ENCODE data around the gene GRP.

GRP gene

DNA sequence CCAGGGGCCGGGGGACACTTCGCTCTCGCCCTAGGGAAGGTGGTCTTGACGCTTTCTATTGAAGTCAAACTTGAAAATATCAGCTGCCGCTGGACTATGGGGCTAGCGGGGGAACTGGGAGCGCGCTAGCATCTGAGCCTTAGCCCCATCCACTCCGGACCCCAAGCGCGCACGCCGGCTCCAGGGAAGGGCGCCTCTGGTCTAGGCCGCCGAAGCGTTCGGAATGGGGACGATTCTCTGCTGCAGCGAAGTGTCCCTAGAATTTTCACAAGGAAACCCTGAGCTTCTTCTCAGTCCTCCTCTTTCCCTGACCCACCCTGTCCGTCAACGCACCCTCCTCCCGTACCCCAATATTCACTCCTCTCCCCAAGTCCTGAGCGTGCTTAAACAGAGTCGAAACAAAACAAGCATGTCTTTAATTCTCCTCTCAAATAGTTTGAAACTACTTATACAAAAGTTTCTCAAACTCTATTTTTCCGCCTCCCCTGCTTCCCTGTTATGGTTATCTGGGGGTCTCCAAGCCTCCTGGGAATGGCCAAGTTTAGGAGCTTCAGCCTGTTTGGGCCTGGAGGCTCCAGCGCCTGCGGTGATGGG lies 48.3 kb downstream of the GRP start:
- no peak for DNase-seq

GRCh38 chr18:59268721-59269562 lies 49.0 kb downstream of the GRP start:
- DNase-seq, result no peak

GRCh38 chr18:59269563-59270119 lies 49.7 kb downstream of the GRP start:
- DNase-seq, result no peak

- DNase-seq, result no peak
Observed at GRCh38 chr18:59270689-59271257, 50.8 kb downstream of the GRP start.

DNA sequence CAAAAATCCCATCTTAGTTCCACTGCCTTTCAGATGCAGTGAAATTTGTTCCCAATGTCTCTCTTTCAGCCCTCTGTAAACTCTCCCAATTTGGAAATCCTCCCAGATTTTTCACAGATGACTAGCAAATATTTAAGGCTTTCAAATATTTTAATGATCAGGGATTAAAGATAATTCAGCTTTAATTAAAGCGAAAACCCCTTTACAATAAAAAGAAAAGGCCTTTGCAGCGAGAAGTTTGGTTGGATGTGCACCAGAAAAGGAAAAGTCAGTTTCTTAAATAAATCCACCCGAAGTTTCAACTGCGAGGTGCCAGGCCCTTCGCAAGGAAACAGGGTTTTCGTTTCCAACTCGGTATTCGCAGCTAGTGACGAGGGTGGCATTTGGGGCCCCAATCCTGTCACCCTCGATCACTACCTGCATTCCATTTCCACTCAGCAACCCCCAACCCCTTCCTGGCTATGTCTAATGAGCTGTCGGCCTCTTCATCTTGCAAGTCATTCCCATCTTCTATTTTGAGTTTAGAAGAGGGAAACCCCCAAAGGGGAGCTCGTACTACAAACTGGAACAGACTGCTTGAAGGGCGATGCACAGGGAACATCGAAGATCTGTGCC lies 51.8 kb downstream of the GRP start:
- no peak for DNase-seq

DNA sequence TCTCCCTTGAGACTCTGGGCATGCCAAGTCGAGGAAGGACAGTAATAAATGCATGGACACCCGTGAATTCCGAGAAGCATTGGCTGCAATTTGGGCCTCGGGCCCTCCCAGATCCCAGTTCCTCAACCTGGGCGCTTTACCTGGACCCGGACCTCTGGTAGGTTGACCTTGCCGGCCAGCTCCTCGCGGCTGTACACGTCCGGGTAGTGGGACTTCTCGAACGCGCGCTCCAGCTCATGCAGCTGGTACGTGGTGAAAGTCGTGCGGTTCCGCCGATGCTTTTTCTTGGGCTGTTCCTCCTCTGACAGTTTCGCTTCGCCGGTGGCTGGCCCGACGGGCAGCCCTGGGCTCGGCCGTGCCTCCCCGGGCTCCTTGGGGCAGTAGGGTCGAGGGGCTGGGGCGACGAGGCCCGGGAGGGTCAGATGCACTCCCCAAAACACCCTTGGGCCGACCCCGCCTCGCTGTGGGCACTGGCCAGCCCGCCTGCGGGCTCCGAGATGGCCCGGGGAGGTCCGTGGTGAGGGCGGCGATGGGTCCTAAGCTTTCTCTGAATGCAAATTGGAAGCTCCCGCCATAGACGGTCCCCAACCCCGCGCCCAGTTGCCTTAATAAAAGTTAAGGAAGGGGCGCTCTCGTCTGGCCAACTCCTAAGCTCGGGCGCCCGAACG lies 52.4 kb downstream of the GRP start:
- no peak for DNase-seq

DNA sequence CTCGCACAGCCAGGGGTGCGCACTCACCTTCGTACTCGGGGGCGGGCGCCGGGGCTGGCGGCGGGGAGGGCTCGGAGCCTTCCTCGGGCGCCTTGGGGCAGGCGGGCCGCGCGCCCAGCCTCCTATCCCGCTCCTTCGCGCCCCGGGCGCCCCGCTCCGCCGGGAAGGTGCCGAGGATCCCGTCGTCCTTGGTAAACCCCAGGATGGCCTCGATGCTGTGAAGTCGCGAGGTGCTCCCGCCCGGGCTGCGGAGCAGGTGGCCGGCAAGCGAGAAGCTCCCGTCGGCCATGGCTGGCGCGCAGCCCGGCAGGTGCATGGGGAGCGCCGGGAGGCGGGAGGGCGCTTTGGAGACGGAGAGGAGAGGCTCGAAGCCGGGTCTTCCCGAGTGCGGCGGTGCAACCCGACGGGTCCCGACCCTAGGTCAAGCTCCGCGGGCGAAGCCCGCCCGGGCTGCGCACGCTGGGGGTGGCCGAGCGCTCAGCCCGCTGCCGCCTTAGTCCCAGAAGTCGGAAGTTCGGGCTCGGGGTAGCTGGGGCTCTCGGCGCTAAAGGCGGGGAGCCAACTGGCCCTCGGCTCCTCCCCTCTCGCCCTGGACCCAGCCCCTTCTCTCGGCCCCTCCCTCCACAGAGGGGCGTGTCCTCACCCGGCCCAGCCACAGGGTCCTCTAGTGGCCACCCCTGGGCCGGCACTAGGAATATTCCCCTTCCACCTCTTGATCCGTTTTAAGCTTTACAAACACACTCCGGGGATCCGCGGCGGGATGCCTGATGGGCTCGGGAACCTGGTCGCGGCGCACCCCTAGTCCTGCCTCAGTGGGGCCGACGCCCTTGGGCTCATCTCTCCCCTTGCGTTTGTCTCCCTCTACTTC lies 53.2 kb downstream of the GRP start, which contains the start of gene RAX:
Gene RAX (minus strand): TSS at position 564 of the 868 bp plus-strand sequence. CDS start 248 bp downstream, at position 316.
- no peak for DNase-seq

DNA sequence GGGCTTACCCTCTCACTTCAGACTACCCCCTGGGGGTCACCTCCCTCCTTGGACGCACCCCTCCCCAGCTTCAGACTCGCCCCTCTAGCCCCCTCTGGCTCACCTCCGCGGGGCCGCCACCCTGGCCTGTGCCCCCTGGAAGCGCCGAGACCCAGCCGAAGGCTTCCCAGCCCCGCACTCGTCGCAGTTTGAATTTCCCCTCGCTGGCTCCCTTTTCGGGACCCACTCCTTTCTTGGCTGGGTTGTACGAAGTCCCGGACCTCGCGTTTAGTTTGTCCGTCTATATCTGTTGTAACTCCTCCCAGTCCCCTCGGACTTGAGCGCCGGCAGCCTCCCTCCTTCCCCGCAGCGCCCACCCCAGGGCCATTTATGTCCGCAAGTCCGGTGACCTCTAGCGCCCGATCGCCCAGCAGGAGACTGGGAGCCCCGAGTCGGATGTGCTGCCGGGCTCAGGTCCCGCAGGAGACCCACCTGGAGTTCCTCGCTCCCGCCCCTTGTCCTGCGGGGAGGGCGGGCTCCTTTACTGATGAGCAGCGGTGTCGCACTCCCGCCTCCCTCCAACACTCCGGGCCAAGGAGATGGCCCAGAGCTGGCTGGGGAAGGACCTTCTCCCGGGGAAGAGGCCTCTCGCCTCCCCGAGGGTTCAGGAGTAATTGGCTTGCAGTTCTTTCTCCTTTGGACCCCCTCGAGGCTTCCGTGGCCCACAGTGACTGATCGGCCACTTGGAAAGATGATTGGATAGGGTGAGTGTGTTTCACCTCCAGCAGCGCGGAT lies 54.0 kb downstream of the GRP start:
- DNase-seq, result no peak

DNA sequence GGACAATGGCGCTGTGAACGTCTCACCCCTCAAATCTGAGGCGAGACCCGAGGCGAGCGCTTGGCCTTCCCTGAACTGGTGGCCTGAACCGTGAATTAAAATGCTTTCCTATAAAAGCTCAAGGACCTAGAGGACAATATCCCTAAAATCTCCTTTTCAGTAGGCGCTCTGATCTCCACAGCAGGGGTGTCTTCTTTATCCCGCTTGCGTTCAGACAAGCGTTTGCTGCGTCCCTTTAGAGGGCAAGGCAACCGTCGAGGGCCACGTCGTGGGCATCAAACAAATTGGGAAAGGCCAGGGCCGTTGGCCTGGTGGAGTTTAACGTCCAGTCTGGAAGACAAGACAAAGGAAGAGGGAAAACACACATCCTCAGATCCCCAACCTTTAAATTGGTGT lies 54.6 kb downstream of the GRP start:
- no peak for DNase-seq

- DNase-seq, result no peak
Observed at GRCh38 chr18:59275406-59275949, 55.5 kb downstream of the GRP start.

DNA sequence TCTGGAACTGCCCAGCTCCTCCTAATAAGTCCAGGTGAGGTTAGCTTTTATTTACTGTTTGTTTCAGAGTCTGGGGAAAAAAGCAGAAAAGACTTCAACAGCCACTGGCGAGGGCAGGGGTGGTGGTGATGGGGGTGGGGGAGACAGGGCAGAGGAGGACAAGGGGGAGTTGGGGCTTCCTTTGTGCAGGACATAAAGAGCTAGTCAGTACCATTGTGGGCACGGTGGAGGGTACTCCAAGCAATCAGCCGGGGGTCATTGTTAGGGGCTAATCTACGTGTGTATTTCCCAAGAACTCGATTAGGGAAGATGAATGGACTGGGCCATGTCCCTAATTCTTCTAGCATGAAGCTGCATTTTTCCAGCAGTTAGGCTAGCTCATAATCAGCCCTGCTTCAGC lies 56.1 kb downstream of the GRP start:
- no peak for DNase-seq

DNA sequence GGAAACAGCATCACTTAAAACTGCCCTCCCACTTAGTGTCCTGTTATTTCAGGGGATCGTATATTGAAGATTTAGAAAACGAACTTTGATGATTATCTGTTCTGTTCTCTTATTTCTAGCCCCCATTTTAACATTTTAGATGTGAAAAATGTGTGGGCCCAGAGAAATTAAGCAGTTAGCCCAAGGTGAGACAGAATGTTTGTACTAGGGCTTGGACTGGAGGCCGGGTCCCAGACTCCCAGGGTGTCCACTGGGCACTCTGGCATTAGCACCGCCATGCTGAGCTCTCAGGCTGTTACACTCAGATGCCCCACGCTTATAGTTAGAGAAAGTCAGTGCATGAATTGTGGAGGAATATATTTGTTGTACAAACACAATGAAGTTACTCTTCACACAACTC lies 58.8 kb downstream of the GRP start:
- no peak for DNase-seq

DNA sequence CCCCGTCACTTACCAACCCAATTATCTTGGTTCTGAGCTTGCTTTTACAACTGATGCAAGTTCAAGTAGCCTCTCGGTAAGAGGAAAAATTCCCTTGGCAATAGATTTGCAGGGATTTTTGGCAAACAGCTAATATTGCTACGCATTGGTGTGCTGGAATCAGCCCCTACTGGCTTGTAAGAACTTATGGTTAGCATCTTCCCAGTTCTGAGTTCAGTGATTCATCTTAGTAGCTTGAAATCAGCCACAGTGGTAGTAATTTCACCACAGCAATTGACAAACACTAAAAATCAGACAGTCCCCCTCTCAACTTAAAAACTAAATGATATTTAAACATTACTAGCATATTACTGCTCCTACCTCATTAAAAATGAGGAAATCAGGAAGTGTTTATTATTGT lies 59.2 kb downstream of the GRP start:
- no peak for DNase-seq

DNA sequence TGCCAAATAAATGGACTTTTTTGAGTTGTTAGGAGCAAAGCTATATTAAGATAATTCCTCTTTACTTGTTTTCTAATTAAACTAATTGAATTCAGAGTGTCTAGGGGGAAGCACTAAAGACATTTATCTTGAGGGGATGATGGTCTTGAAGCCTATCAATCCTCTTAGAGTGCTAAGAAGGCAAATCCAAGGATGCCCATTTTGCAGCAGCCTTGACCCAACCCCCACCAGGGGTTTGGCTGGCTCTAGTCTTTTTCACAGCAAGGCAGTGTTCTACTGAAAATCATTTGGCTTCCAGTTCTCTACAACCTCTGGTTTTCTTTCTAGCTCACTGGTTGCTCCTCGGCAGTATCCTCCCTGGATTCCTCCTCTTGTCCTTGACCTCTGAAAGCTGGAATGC lies 59.8 kb downstream of the GRP start:
- DNase-seq, result no peak
